ENCODE data around the gene ERO1A. TPM values are rescaled to one million over a fixed set of nuclear protein-coding genes. Genes with fewer than 3 reads are reported as not detected.

Gene ERO1A
- total and polyA plus RNA-seq, 9 of the 15 experiments (the other 6 are each of a cell fraction or from before 2014, with no cell fraction given) = 11.0 to 46.2 (median 27.6) TPM

- Histone ChIP-seq H3K36me3 (ENCODE audit: control insufficient read depth, insufficient read depth, low read length) (no peaks in the 10 kb centered on the region), H2AFZ (ENCODE audit: low read depth, low read length) (no peak overlapping the region), H3K4me3 (no peak overlapping the region), H3K9me1 (ENCODE audit: control insufficient read depth, insufficient read depth, low read length) (no peaks in the 10 kb centered on the region), H3K27me3 (ENCODE audit: control insufficient read depth in 2 of 2, insufficient read depth in 2 of 2, low read length in 2 of 2) (no peaks in the 10 kb centered on the region), H3K27ac (ENCODE audit: extremely low read depth, low read depth, low read length) (no peak overlapping the region), H3K9me3 (replicated peaks; ENCODE audit: control insufficient read depth, insufficient read depth, low read depth, low read length) (no peaks in the 10 kb centered on the region), H4K20me1 (replicated peaks; ENCODE audit: control insufficient read depth, insufficient read depth, low read length) (no peaks in the 10 kb centered on the region), H3K9ac (ENCODE audit: insufficient read depth in 1 of 2, low read depth in 2 of 2, low read length in 2 of 2) (no peak overlapping the region), H3K4me1 (replicated peaks in 1 of 2; ENCODE audit: control insufficient read depth in 2 of 2, insufficient read depth in 2 of 2, low read length in 2 of 2) (no peaks in the 10 kb centered on the region), H3K4me2 (ENCODE audit: insufficient read depth, low read length) (no peak overlapping the region), H3K79me2 (ENCODE audit: control insufficient read depth, insufficient read depth, low read length) (no peaks in the 10 kb centered on the region)
- peak; percentile 76 for TF ChIP-seq ZNF316 (IDR thresholded peaks at IDR 0.05)
- TF ChIP-seq TSC22D4 (tag; IDR thresholded peaks at IDR 0.05) = no peak
- peak; percentile 47 for TF ChIP-seq C11orf30 (IDR thresholded peaks at IDR 0.05; ENCODE audit: low read depth)
- TF ChIP-seq CEBPZ (IDR thresholded peaks at IDR 0.05; ENCODE audit: borderline replicate concordance, low read depth, low read length) = no peak
- TF ChIP-seq MAFK (IDR thresholded peaks at IDR 0.05; ENCODE audit: low read length) = 0 out of 2 replicates have a peak, but pooled peaks have one; percentile 24
- no peak for TF ChIP-seq IFI16 (CRISPR knock-in tag; IDR thresholded peaks at IDR 0.05)
- DNase-seq (ENCODE audit: extremely low read depth in 1 of 4, low spot score in 3 of 4) (no peak), FAIRE-seq (no peak), ATAC-seq (no peak)
- CTCF ChIA-PET (ENCODE audit: low intra/inter-chr PET ratio) = no interaction called here
- WGBS (ENCODE audit: insufficient coverage, low coverage, missing lambda C conversion rate) = 0% methylated on average over 3 of the region's 3 CpGs
- BruUV-seq (replicated peaks) = no TSS peak
- intact Hi-C loops (cut with micrococcal nuclease) = no loop called here
- in situ Hi-C loops (cut with MboI) = no loop called here
- POLR2A ChIA-PET = no interaction called here
Observed at GRCh38 chr14:52618602-52619001, 76.8 kb downstream of the ERO1A start.

Data from K562 (cell line).